Measurements from ENCODE around the gene FBXW7.

- TF ChIP-seq POLR2AphosphoS5 (IDR thresholded peaks at IDR 0.05) (peak; percentile 92 to 96 (median 95)), CTCF (IDR thresholded peaks at IDR 0.05) (no peak), POLR2A (IDR thresholded peaks at IDR 0.05) (peak; percentile 97)
These were observed at the start of gene FBXW7 for GRCh38 chr4:152535903-152536544.

Data from transverse colon (tissue), 4 donors.